Measurements from ENCODE around the gene STARD3. TPM values are rescaled to one million over a fixed set of nuclear protein-coding genes. Genes with fewer than 3 reads are reported as not detected.

STARD3 gene
- total and polyA plus RNA-seq, 9 donors: 34.5 to 55.9 (median 44.3) TPM

GRCh38 chr17:39664581-39665561 is 27.9 kb downstream of the STARD3 start, which contains the start of gene TCAP:
Gene TCAP, plus strand, starts transcription at chr17:39665349. Its CDS starts 11 bp downstream, at chr17:39665360.
- no peak within 1 kb of the TSS for H3K4me3 ChIP-seq
- no peaks in the 10 kb centered on the region for H3K36me3 ChIP-seq
- DNase-seq: no peak
- 22 to 32% (median 31%) methylated on average over 14 to 15 of the region's 15 CpGs for WGBS, 3 donors
- no peaks in the 10 kb centered on the region for H3K27me3 ChIP-seq
- no peak for TF ChIP-seq POLR2A (IDR thresholded peaks at IDR 0.05)
- no peak for TF ChIP-seq EP300 (IDR thresholded peaks at IDR 0.05)
- TF ChIP-seq CTCF (IDR thresholded peaks at IDR 0.05): no peak
- H3K4me1 ChIP-seq (ENCODE audit: insufficient read depth): peaks cover 4% of the 10 kb centered on the region
- no peaks in the 10 kb centered on the region for H3K9me3 ChIP-seq
- intact Hi-C loops (cut with DNase I): loop anchor here in 1 of 4 donors (5.0 kb wide), 1 partner anchor 43 kb away; no protein-coding TSS in a partner anchor
- H3K27ac ChIP-seq: no peak within 1 kb of the TSS

GRCh38 chr17:39665642-39666224 is 28.8 kb downstream of the STARD3 start:
- intact Hi-C loops (cut with DNase I): loop anchor here in 1 of 4 donors (5.0 kb wide), 1 partner anchor 43 kb away; no protein-coding TSS in a partner anchor
- DNase-seq: no peak
- Histone ChIP-seq H3K4me3 (no peak overlapping the region), H3K27me3 (no peaks in the 10 kb centered on the region), H3K36me3 (no peaks in the 10 kb centered on the region), H3K4me1 (ENCODE audit: insufficient read depth) (peaks cover 4% of the 10 kb centered on the region), H3K27ac (no peak overlapping the region), H3K9me3 (no peaks in the 10 kb centered on the region)
- WGBS, 3 donors: 43 to 74% (median 52%) methylated on average over 3 to 17 of the region's 17 CpGs
- no peak for TF ChIP-seq POLR2A (IDR thresholded peaks at IDR 0.05)
- no peak for TF ChIP-seq CTCF (IDR thresholded peaks at IDR 0.05)
- TF ChIP-seq EP300 (IDR thresholded peaks at IDR 0.05): no peak

DNA sequence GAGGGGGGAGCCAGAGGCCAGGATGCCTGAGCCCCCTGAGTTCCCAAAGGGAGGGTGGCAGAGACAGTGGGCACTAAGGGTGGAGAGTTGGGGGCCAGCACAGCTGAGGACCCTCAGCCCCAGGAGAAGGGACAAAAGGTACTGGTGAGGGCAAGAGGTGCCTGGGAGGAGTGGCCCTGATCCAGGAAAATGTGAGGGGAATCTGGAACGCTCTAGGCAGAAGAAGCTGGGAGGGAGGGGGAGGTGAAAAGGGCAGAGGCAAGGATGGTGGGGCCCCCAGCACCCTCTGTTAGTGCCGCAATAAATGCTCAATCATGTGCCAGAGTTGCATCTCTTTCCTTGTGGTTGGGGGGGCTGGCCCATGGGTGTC is 29.3 kb downstream of the STARD3 start:
- H3K36me3 ChIP-seq: no peaks in the 10 kb centered on the region
- peaks cover 4% of the 10 kb centered on the region for H3K4me1 ChIP-seq (ENCODE audit: insufficient read depth)
- intact Hi-C loops (cut with DNase I): loop anchor here in 1 of 4 donors (5.0 kb wide), 1 partner anchor 44 kb away; no protein-coding TSS in a partner anchor
- H3K27ac ChIP-seq: no peak overlapping the region
- H3K27me3 ChIP-seq: no peaks in the 10 kb centered on the region
- DNase-seq: no peak
- TF ChIP-seq CTCF (IDR thresholded peaks at IDR 0.05) (no peak), EP300 (IDR thresholded peaks at IDR 0.05) (no peak), POLR2A (IDR thresholded peaks at IDR 0.05) (no peak)
- 24 to 32% (median 25%) methylated on average over 2 of the region's 2 CpGs for WGBS, 3 donors
- H3K4me3 ChIP-seq: no peak overlapping the region
- H3K9me3 ChIP-seq: no peaks in the 10 kb centered on the region

DNA sequence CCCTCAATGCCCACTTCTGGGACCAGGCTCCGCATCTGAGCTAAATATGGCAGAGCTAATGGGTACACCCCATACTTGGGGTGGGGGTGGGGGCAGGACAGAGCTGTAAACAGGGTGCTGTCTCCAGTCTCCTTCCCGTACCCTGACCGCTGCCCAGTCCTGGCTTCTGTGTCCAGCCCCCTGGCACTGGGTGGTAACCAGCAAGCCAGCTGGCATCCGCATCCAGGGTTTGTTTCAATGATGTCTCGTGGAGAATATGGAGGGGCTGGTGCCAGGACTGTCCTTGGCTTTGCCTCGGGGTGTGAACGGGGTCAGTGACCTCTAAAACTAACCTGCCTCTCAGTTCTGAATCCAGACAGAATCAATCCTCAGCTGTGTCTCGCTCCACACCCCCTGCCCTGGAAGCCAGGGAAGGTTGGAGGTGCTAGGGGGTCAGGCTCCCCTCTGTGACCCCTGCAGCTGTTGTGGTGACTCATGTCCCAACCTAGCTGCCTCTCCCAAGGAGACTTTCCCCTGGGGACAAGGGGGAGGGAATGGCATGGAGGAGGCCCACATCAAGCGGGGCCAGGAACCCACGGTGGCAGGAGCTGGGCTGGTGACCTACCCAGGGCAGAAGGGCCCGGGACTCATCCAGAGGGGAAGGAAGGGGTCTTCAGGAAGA is 29.8 kb downstream of the STARD3 start:
- no peaks in the 10 kb centered on the region for H3K9me3 ChIP-seq
- H3K27me3 ChIP-seq: no peaks in the 10 kb centered on the region
- no peak for TF ChIP-seq CTCF (IDR thresholded peaks at IDR 0.05)
- no peak for TF ChIP-seq POLR2A (IDR thresholded peaks at IDR 0.05)
- H3K36me3 ChIP-seq: no peaks in the 10 kb centered on the region
- no peak for DNase-seq
- intact Hi-C loops (cut with DNase I): loop anchor here in 1 of 4 donors (5.0 kb wide), 1 partner anchor 44 kb away; no protein-coding TSS in a partner anchor
- no peak overlapping the region for H3K27ac ChIP-seq
- H3K4me3 ChIP-seq: no peak overlapping the region
- 47 to 57% (median 51%) methylated on average over 11 of the region's 11 CpGs for WGBS, 3 donors
- peaks cover 4% of the 10 kb centered on the region for H3K4me1 ChIP-seq (ENCODE audit: insufficient read depth)

All from ovary (tissue), 9 donors.